ENCODE measurements around the gene LMX1A.

DNA sequence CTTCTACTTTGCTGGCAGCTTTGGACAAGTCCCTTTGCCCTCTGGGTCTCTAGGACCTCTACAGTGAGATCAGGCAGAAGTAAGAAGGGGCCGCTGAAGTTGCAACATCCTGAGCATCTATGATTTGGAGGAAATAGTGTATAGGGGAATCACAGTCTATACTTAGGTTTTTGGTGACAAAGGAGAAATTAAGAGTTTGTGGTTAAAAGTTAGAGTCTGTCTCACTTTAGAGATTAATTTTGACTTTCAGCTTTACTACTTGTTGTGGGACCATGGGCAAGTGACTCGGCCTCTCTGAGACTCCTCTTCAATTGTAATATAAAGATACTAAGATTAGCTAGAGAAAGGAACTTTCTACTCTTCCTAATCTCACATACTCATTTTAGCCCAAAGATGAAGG lies 33.1 kb upstream of the LMX1A start:
- TF ChIP-seq, protein P1, sequence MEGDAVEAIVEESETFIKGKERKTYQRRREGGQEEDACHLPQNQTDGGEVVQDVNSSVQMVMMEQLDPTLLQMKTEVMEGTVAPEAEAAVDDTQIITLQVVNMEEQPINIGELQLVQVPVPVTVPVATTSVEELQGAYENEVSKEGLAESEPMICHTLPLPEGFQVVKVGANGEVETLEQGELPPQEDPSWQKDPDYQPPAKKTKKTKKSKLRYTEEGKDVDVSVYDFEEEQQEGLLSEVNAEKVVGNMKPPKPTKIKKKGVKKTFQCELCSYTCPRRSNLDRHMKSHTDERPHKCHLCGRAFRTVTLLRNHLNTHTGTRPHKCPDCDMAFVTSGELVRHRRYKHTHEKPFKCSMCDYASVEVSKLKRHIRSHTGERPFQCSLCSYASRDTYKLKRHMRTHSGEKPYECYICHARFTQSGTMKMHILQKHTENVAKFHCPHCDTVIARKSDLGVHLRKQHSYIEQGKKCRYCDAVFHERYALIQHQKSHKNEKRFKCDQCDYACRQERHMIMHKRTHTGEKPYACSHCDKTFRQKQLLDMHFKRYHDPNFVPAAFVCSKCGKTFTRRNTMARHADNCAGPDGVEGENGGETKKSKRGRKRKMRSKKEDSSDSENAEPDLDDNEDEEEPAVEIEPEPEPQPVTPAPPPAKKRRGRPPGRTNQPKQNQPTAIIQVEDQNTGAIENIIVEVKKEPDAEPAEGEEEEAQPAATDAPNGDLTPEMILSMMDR (IDR thresholded peaks at IDR 0.05; ENCODE audit: low read depth, low read length): no peak
- TF ChIP-seq POLR2A (IDR thresholded peaks at IDR 0.05; ENCODE audit: extremely low read depth, insufficient read length): no peak

All from NB4 (cell line).